ENCODE data around the gene HSPB9.
A peak's percentile ranks its signal among the peaks of the same experiment; 100 is the strongest.

The HSPB9 gene

GRCh38 chr17:42101513-42102292, 20.9 kb upstream of the HSPB9 start:
- DNase-seq, result no peak

GRCh38 chr17:42103221-42103954, 19.2 kb upstream of the HSPB9 start:
- DNase-seq, result no peak

- DNase-seq, result no peak
These were observed 18.3 kb upstream of the HSPB9 start for GRCh38 chr17:42104264-42104663.

- DNase-seq, result no peak
These were observed 16.6 kb upstream of the HSPB9 start for GRCh38 chr17:42106009-42106408.

- DNase-seq, result no peak
These were observed 15.5 kb upstream of the HSPB9 start for GRCh38 chr17:42107124-42107523.

GRCh38 chr17:42107597-42108576, 14.7 kb upstream of the HSPB9 start:
- no peak for DNase-seq

- no peak for DNase-seq
These were observed 13.5 kb upstream of the HSPB9 start for GRCh38 chr17:42109086-42109485.

- no peak for DNase-seq
These were observed 12.0 kb upstream of the HSPB9 start for GRCh38 chr17:42110301-42111264.

- DNase-seq, result no peak
These were observed 11.4 kb upstream of the HSPB9 start for GRCh38 chr17:42111265-42111636.

GRCh38 chr17:42111871-42112551, 10.6 kb upstream of the HSPB9 start:
- DNase-seq, result no peak

GRCh38 chr17:42112552-42113176, 9.9 kb upstream of the HSPB9 start, which contains the start of gene DHX58:
TSS of gene DHX58 (minus strand) at chr17:42112714. CDS start at chr17:42111892, 822 bp downstream.
- DNase-seq, result peak; percentile 22

GRCh38 chr17:42113293-42114069, 9.1 kb upstream of the HSPB9 start:
- no peak for DNase-seq

- DNase-seq, result no peak
These were observed 8.5 kb upstream of the HSPB9 start for GRCh38 chr17:42114118-42114517.

- no peak for DNase-seq
These were observed 5.8 kb upstream of the HSPB9 start for GRCh38 chr17:42116705-42117396.

GRCh38 chr17:42117397-42118125, 5.0 kb upstream of the HSPB9 start:
- DNase-seq, result no peak

GRCh38 chr17:42118126-42118510, 4.5 kb upstream of the HSPB9 start:
- DNase-seq, result no peak

- no peak for DNase-seq
These were observed 4.1 kb upstream of the HSPB9 start for GRCh38 chr17:42118545-42118944.

GRCh38 chr17:42119301-42119700, 3.3 kb upstream of the HSPB9 start:
- no peak for DNase-seq
